Gastroesophageal sphincter (tissue), 2 donors: Measurements from ENCODE around the gene PLXNA2.

Experiments used
- EP300 ChIP-seq: sonication (generic); formaldehyde crosslinking; IDR thresholded peaks from one replicate; pipeline ENCODE4 v1.6.1; 2017; ENCODE audit warnings: antibody characterized with exemption, mild to moderate bottlenecking
- POLR2AphosphoS5 ChIP-seq: sonication (generic); formaldehyde crosslinking; IDR thresholded peaks from one replicate; pipeline ENCODE4 v1.6.1; 2017; ENCODE audit warnings: antibody characterized with exemption

- TF ChIP-seq EP300 (no peak), POLR2AphosphoS5 (no peak)
These were observed 235.7 kb downstream of the PLXNA2 start for GRCh38 chr1:208008534-208008933.
